GM18909 (cell line): Measurements from ENCODE around the gene C11orf58.

Experiments
- ATAC-seq: cut with Tn5 transposase; IDR thresholded peaks from one replicate; pipeline ENCODE4 v1.9.1; 2021; ENCODE audit warnings: mild to moderate bottlenecking; ENCODE audit not compliant: unreplicated experiment, poor library complexity

The C11orf58 gene

GRCh38 chr11:16767137-16767536 lies 28.7 kb downstream of the C11orf58 start:
- no peak for ATAC-seq

- ATAC-seq: no peak
Measured at GRCh38 chr11:16767957-16768356, 29.5 kb downstream of the C11orf58 start.

GRCh38 chr11:16769386-16769785 lies 30.9 kb downstream of the C11orf58 start:
- ATAC-seq: no peak

GRCh38 chr11:16770016-16770415 lies 31.6 kb downstream of the C11orf58 start:
- no peak for ATAC-seq

GRCh38 chr11:16771350-16772140 lies 33.1 kb downstream of the C11orf58 start:
- no peak for ATAC-seq

- ATAC-seq: no peak
Measured at GRCh38 chr11:16772141-16772512, 33.7 kb downstream of the C11orf58 start.

- no peak for ATAC-seq
Measured at GRCh38 chr11:16773981-16774935, 35.8 kb downstream of the C11orf58 start.

GRCh38 chr11:16774936-16775613 lies 36.6 kb downstream of the C11orf58 start:
- ATAC-seq: no peak

GRCh38 chr11:16775614-16776283 lies 37.3 kb downstream of the C11orf58 start:
- no peak for ATAC-seq

- no peak for ATAC-seq
Measured at GRCh38 chr11:16776711-16777612, 38.5 kb downstream of the C11orf58 start.

- ATAC-seq: no peak
Measured at GRCh38 chr11:16777613-16777975, 39.1 kb downstream of the C11orf58 start.

- no peak for ATAC-seq
Measured at GRCh38 chr11:16778286-16778685, 39.8 kb downstream of the C11orf58 start.

- ATAC-seq: no peak
Measured at GRCh38 chr11:16778876-16779275, 40.4 kb downstream of the C11orf58 start.

- ATAC-seq: no peak
Measured at GRCh38 chr11:16779436-16779835, 41.0 kb downstream of the C11orf58 start.

- no peak for ATAC-seq
Measured at GRCh38 chr11:16780146-16780545, 41.7 kb downstream of the C11orf58 start.

- ATAC-seq: no peak
Measured at GRCh38 chr11:16780698-16781550, 42.5 kb downstream of the C11orf58 start.

- ATAC-seq: no peak
Measured at GRCh38 chr11:16781936-16782919, 43.8 kb downstream of the C11orf58 start.
